ENCODE data around the gene RETNLB. TPM values are rescaled to one million over a fixed set of nuclear protein-coding genes. Genes with fewer than 3 reads are reported as not detected.

The RETNLB gene
- total RNA-seq, 1 donor from 2014 or later = not detected

Other genes with a start within 250 kb of the RETNLB start
- 0.27 and 0.42 TPM in 2 replicates for gene MYH15, start 246.8 kb downstream of the RETNLB start, total RNA-seq
- gene CIP2A, start 168.0 kb downstream of the RETNLB start, total RNA-seq = 42.9 and 45.1 TPM in 2 replicates
- gene DZIP3, start 167.7 kb downstream of the RETNLB start, total RNA-seq = 8.6 and 9.8 TPM in 2 replicates
- 160 and 166 TPM in 2 replicates for gene TRAT1, start 65.4 kb upstream of the RETNLB start, total RNA-seq
- not detected in 2 replicates for gene GUCA1C, start 196.5 kb upstream of the RETNLB start, total RNA-seq